ENCODE measurements around the gene MYBPH.

- TF ChIP-seq CTCF (IDR thresholded peaks at IDR 0.05) (no peak), EP300 (IDR thresholded peaks at IDR 0.05) (no peak)
Observed at GRCh38 chr1:203175237-203175826, at the start of gene MYBPH.
